Epithelial cell of esophagus (primary cell): ENCODE measurements around the gene FNIP2.
"Not testable (repeated sequence)": the region's sequence is repeated elsewhere in the genome, so short reads cannot be mapped to it uniquely, and the experiment has no call there.

Experiments
- DNase-seq: peaks from one replicate; pipeline ENCODE4 v3.0.0; 2010; ENCODE audit warnings: low read depth
- H3K4me3 ChIP-seq: 2 replicates; pipeline ENCODE4 v1.5.1; 2011; ENCODE audit warnings: mild to moderate bottlenecking, low read length, control low read depth
- CTCF ChIP-seq: IDR thresholded peaks from 2 replicates; pipeline ENCODE4 v1.5.1; 2011; ENCODE audit warnings: low read depth, mild to moderate bottlenecking, low read length, control low read depth, inconsistent platforms; ENCODE audit not compliant: insufficient read depth; ENCODE audit errors: missing control alignments

Gene FNIP2

GRCh38 chr4:158788516-158788915, 19.7 kb downstream of the FNIP2 start:
- no peak for TF ChIP-seq CTCF
- H3K4me3 ChIP-seq: no peak overlapping the region
- no peak for DNase-seq

GRCh38 chr4:158789853-158790252, 21.0 kb downstream of the FNIP2 start:
- no peak for DNase-seq
- TF ChIP-seq CTCF: no peak
- H3K4me3 ChIP-seq: no peak overlapping the region

GRCh38 chr4:158793021-158793420, 24.2 kb downstream of the FNIP2 start:
- no peak for TF ChIP-seq CTCF
- DNase-seq: peak; percentile 79
- no peak overlapping the region for H3K4me3 ChIP-seq

- DNase-seq: not testable (repeated sequence)
Observed at GRCh38 chr4:158793430-158793829, 24.6 kb downstream of the FNIP2 start.

GRCh38 chr4:158796370-158797140, 27.7 kb downstream of the FNIP2 start:
- no peak overlapping the region for H3K4me3 ChIP-seq
- peak; percentile 84 for DNase-seq
- no peak for TF ChIP-seq CTCF

More at GRCh38 chr4:158793430-158793829, 24.6 kb downstream of the FNIP2 start:
- H3K4me3 ChIP-seq: not testable (repeated sequence)

GRCh38 chr4:158798062-158798461, 29.2 kb downstream of the FNIP2 start:
- no peak for DNase-seq
- no peak for TF ChIP-seq CTCF
- H3K4me3 ChIP-seq: no peak overlapping the region

- DNase-seq: no peak
- TF ChIP-seq CTCF: no peak
- H3K4me3 ChIP-seq: no peak overlapping the region
Observed at GRCh38 chr4:158799013-158799770, 30.4 kb downstream of the FNIP2 start.
